Left lung (tissue), 10 donors: ENCODE measurements around the gene DDN. TPM values are rescaled to one million over a fixed set of nuclear protein-coding genes. Genes with fewer than 3 reads are reported as not detected.

Experiments used
- ATAC-seq: fragments of 200-7000 bp; cut with Tn5 transposase; one replicate; pipeline ENCODE4 v1.9.1; 2020; ENCODE audit warnings: moderate library complexity
- DNase-seq, 4 donors: peaks; one replicate each; pipeline ENCODE4 v3.0.0-alpha.2; 2013 to 2020
- H3K27ac ChIP-seq, 2 donors: fragments of 200-600 bp; sonication (generic) in 1 of 2; one replicate each; pipeline versions ENCODE4 v1.5.0 to v1.8.0; 2020 to 2021
- H3K27me3 ChIP-seq, 2 donors: fragments of 200-600 bp; sonication (generic) in 1 of 2; one replicate each; pipeline versions ENCODE4 v1.5.0 to v1.8.0; 2020 to 2021
- H3K36me3 ChIP-seq, 2 donors: fragments of 200-600 bp; sonication (generic) in 1 of 2; one replicate each; pipeline versions ENCODE4 v1.5.0 to v1.8.0; 2020 to 2021
- H3K4me1 ChIP-seq, 2 donors: fragments of 200-600 bp; one replicate each; pipeline ENCODE4 v1.8.0; 2021
- H3K4me3 ChIP-seq, 2 donors: fragments of 200-600 bp; sonication (generic) in 1 of 2; one replicate each; pipeline versions ENCODE4 v1.5.0 to v1.8.0; 2020 to 2021; ENCODE audit warnings: mild to moderate bottlenecking in 1 of 2
- H3K9me3 ChIP-seq, 2 donors: fragments of 200-600 bp; sonication (generic) in 1 of 2; one replicate each; pipeline versions ENCODE4 v1.5.0 to v1.8.0; 2020 to 2021
- intact Hi-C, 2 donors: fragments of 100-400 bp; cut with DNase I; formaldehyde crosslinking; loops; one replicate each; pipeline versions ENCODE4 v1.11.2 to v1.14.2; 2022
- polyA plus RNA-seq, 6 donors: library from polyadenylated mRNA; unstranded; fragments of 120-200 nt; gene quantifications; one replicate each; pipeline ENCODE4 v1.2.1, GENCODE V29; 2013; ENCODE audit not compliant: insufficient read length in 6 of 6
- total RNA-seq, 2 donors: library from RNA; stranded (reverse); fragmentation: NEBNext Ultra II Directional; extraction: Animal tissue kit (Norgen Biotek cat#: 25700); gene quantifications; one replicate each; pipeline ENCODE4 v1.2.1, GENCODE V29; 2021
- TF ChIP-seq, protein P1 (sequence below), 2 donors: fragments of 200-600 bp; sonication (generic) in 1 of 2; IDR thresholded peaks; one replicate each; pipeline versions ENCODE4 v1.5.0 to v1.8.0; 2021; ENCODE audit warnings: antibody characterized with exemption in 2 of 2
- donor health status: DM: no; HTN: yes; CAD: no.
- donor health status: DM: no; HTN: no; CAD: no.

DDN gene
- total and polyA plus RNA-seq, 8 donors: 0.06 to 0.68 (median 0.23) TPM

DNA sequence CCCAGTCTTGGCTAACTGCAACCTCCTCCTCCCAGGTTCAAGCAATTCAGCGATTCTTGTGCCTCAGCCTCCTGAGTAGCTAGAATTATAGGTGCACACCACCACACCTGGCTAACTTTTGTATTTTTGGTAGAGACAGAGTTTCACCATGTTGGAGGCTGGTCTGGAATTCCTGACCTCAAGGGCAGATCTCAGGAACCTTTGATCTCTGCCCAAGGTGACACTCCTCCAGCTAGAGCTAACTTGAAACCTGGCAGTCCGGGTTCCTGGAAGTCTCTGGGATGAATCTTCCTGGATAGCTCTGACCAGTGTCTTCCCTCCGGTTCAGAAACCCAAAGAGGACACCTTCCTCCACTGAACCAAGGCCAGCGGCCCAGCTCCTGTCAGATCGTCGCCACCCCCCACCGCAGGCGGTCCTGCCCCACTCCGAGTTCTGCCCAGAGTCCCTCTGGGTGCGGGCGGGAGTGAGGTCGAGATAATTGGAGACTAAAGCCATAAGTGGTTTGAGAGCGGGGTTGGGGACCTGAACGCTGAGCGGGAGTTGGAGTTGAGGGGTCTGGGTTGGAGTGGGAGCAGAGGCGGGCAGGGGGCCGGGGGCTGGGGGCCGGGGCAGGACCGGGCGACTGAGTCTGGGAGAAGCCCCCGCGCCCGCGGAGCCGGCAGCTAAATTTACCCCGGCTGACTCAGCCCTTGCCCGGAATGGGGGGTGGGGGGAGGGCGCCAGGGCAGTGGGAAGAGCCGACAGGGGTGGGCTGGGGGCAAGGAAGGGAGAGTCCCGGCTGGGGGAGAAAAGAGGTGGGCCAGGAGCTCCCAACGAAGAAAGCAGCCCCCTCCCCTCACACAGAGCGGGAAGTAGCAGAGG, 4.7 kb downstream of the DDN start:
- no peak overlapping the region for H3K4me3 ChIP-seq
- H3K27me3 ChIP-seq: peaks cover 31 to 100% of the 10 kb centered on the region in 2 donors
- intact Hi-C loops: no loop called here

DNA sequence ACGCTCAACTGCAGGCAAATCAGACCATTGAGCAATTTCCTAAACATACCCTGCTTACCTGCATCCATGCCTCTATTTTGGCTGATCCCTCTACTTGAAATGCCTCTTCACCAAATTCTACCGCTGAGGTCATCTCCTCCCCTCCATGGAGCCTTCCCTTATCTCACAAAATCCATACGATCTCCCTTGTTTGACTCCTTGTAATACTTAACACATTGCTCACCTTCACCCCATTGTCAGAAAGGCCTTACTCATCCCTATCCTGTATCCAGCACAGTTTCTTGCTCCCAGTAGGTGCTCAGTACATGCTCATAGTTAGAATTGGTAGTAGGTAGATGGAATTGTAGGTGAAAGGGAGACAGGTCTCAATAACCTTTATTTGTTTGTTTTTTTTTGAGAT, 5.4 kb downstream of the DDN start:
- ATAC-seq: no peak
- peaks cover 31 to 100% of the 10 kb centered on the region in 2 donors for H3K27me3 ChIP-seq

More for the DNA sequence above, 4.7 kb downstream of the DDN start:
- TF ChIP-seq, protein P1, sequence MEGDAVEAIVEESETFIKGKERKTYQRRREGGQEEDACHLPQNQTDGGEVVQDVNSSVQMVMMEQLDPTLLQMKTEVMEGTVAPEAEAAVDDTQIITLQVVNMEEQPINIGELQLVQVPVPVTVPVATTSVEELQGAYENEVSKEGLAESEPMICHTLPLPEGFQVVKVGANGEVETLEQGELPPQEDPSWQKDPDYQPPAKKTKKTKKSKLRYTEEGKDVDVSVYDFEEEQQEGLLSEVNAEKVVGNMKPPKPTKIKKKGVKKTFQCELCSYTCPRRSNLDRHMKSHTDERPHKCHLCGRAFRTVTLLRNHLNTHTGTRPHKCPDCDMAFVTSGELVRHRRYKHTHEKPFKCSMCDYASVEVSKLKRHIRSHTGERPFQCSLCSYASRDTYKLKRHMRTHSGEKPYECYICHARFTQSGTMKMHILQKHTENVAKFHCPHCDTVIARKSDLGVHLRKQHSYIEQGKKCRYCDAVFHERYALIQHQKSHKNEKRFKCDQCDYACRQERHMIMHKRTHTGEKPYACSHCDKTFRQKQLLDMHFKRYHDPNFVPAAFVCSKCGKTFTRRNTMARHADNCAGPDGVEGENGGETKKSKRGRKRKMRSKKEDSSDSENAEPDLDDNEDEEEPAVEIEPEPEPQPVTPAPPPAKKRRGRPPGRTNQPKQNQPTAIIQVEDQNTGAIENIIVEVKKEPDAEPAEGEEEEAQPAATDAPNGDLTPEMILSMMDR (IDR thresholded peaks at IDR 0.05): no peak
- ATAC-seq (no peak), DNase-seq (no peak)
- Histone ChIP-seq H3K36me3 (no peaks in the 10 kb centered on the region), H3K9me3 (no peaks in the 10 kb centered on the region), H3K4me1 (peaks cover 12 to 41% of the 10 kb centered on the region in 2 donors), H3K27ac (no peak overlapping the region)

DNA sequence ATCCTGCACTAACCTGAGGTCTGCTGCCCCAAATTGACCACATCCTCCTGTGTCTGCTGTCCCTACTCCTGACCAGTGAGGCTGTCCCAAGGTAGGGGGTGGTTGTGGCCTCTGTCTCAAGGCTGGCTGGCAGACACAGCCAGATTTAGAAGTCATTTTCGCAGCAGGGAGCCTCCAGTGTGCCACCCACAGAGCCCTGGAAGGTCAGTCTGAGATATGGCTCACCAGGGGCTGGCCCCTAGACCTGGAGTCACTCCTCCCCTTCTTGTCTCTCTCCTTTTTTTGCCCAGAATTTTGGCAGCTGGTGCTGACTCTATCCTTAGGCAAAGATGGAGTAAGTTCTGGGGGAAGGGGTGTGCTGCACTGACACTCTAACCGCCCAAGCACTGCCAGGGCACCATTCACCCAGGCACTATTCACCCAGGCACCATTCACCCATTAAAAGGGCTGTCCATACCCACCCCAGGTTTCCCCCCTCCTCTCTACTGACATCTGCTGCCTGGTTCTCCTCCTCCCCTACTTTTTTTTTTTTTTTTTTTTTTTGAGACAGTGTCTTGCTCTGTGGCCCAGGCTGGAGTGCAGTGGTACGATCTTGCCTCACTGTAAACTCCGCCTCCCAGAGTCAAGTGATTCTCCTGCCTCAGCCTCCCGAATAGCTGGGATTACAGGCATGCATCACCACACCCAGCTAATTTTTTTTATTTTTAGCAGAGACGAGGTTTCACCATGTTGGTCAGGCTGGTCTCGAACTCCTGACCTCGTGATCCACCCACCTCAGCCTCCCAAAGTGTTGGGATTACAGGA, 7.7 kb downstream of the DDN start:
- intact Hi-C loops: no loop called here
- Histone ChIP-seq H3K4me1 (peaks cover 0 to 15% of the 10 kb centered on the region in 2 donors), H3K36me3 (no peaks in the 10 kb centered on the region), H3K4me3 (no peak overlapping the region), H3K9me3 (no peaks in the 10 kb centered on the region), H3K27me3 (peaks cover 29 to 100% of the 10 kb centered on the region in 2 donors), H3K27ac (no peak overlapping the region)
- no peak for DNase-seq
- TF ChIP-seq, protein P1 (IDR thresholded peaks at IDR 0.05): no peak
- no peak for ATAC-seq

More for the DNA sequence above, 5.4 kb downstream of the DDN start:
- peaks cover 6 to 34% of the 10 kb centered on the region in 2 donors for H3K4me1 ChIP-seq
- intact Hi-C loops: no loop called here
- TF ChIP-seq, protein P1 (IDR thresholded peaks at IDR 0.05): no peak
- H3K4me3 ChIP-seq: no peak overlapping the region
- DNase-seq: no peak
- no peaks in the 10 kb centered on the region for H3K36me3 ChIP-seq
- no peaks in the 10 kb centered on the region for H3K9me3 ChIP-seq
- H3K27ac ChIP-seq: no peak overlapping the region

DNA sequence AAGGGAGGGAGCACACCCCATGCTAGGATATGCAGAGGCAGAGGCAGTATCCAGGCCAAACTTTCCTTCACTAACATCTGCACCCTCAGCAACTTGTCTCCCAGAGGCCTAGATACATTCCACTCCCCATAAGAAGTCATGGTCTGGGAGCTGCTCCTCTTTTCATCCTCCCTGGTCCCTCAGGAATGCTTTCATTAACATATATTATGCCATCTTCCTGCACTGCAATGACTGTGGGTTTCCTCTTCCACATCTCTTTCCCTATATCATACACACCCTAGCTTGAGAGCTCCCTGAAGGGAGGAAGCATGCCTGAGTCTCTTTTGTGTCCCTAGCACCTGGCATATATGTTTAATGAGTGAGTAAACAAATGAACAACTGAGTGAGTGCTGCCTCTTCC, 8.6 kb downstream of the DDN start:
- no peak for DNase-seq
- no peak overlapping the region for H3K27ac ChIP-seq
- no peaks in the 10 kb centered on the region for H3K36me3 ChIP-seq
- H3K27me3 ChIP-seq: peaks cover 29 to 100% of the 10 kb centered on the region in 2 donors
- H3K9me3 ChIP-seq: no peaks in the 10 kb centered on the region
- TF ChIP-seq, protein P1 (IDR thresholded peaks at IDR 0.05): no peak
- intact Hi-C loops: no loop called here
- H3K4me1 ChIP-seq: peaks cover 0 to 12% of the 10 kb centered on the region in 2 donors
- ATAC-seq: no peak
- H3K4me3 ChIP-seq: no peak overlapping the region
